HL-60 (cell line): ENCODE measurements around the gene ZBTB5.
"Not testable (repeated sequence)": the region's sequence is repeated elsewhere in the genome, so short reads cannot be mapped to it uniquely, and the experiment has no call there.

ENCODE experiments used
- DNase-seq, 2 experiments: peaks; one replicate each; pipeline ENCODE4 v3.0.0-alpha.2; 2010 to 2020; ENCODE audit warnings: low read depth in 1 of 2, low spot score in 1 of 2
- H3K27ac ChIP-seq: fragments of 250-450 bp; sonication (Bioruptor Pico); replicated peaks from 2 replicates; pipeline ENCODE4 v1.5.1; 2020; ENCODE audit warnings: mild to moderate bottlenecking, moderate library complexity
- H3K27me3 ChIP-seq: fragments of 250-450 bp; sonication (Bioruptor Pico); 2 replicates; pipeline ENCODE4 v1.5.1; 2021; ENCODE audit warnings: mild to moderate bottlenecking, moderate library complexity; ENCODE audit not compliant: insufficient read depth, poor library complexity, severe bottlenecking
- H3K4me3 ChIP-seq: replicated peaks from 2 replicates; pipeline ENCODE4 v1.5.1; 2011; ENCODE audit warnings: mild to moderate bottlenecking, control low read depth, low read length; ENCODE audit not compliant: insufficient read depth
- CTCF ChIP-seq: IDR thresholded peaks from one replicate; pipeline ENCODE4 v1.5.1; 2011; ENCODE audit warnings: low read length, control low read depth, inconsistent platforms; ENCODE audit not compliant: insufficient read depth
- GABPA ChIP-seq: IDR thresholded peaks from 2 replicates; pipeline ENCODE4 v1.6.1; 2012; ENCODE audit warnings: low read depth
- POLR2AphosphoS5 ChIP-seq: IDR thresholded peaks from 2 replicates; pipeline ENCODE4 v1.6.1; 2012; ENCODE audit warnings: low read depth
- REST ChIP-seq: IDR thresholded peaks from 2 replicates; pipeline ENCODE4 v1.6.1; 2012; ENCODE audit warnings: low read depth; ENCODE audit not compliant: insufficient replicate concordance
- SPI1 ChIP-seq: IDR thresholded peaks from 2 replicates; pipeline ENCODE4 v1.6.1; 2012; ENCODE audit warnings: low read depth, mild to moderate bottlenecking, borderline replicate concordance

The ZBTB5 gene

GRCh38 chr9:37399336-37399735 is 65.9 kb downstream of the ZBTB5 start:
- H3K4me3 ChIP-seq: no peak overlapping the region
- no peaks in the 10 kb centered on the region for H3K27me3 ChIP-seq
- H3K27ac ChIP-seq: no peak overlapping the region
- no peak for DNase-seq
- TF ChIP-seq POLR2AphosphoS5 (no peak), GABPA (no peak), REST (no peak), CTCF (no peak), SPI1 (no peak)

GRCh38 chr9:37398464-37399025 is 66.7 kb downstream of the ZBTB5 start:
- no peak for DNase-seq
- H3K27ac ChIP-seq: no peak overlapping the region
- H3K27me3 ChIP-seq: no peaks in the 10 kb centered on the region
- no peak overlapping the region for H3K4me3 ChIP-seq
- TF ChIP-seq CTCF (no peak), REST (no peak), POLR2AphosphoS5 (no peak), GABPA (no peak), SPI1 (no peak)

GRCh38 chr9:37397948-37398347 is 67.3 kb downstream of the ZBTB5 start:
- H3K27ac ChIP-seq, DNase-seq: not testable (repeated sequence)

DNA sequence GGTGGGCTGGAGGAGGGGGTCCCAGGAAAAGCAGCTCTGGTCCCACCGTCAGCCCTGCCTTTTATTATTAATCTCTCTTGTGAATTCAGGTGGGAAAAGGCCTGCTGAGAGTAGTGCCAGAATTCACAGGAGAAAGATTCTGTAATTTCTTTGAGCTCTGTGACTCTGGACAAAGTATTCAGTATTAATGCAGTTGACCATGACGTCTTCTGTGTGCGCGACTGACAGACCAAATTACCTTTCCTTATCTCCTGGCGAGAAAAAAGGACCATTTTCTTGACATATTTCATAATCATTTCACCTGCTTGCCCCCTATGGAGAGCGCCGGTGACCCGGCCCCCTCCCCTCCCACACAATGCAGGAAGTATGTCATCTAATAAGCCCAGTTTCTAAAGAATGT is 69.6 kb downstream of the ZBTB5 start:
- TF ChIP-seq REST (no peak), CTCF (no peak), SPI1 (no peak), POLR2AphosphoS5 (no peak), GABPA (no peak)
- Histone ChIP-seq H3K27ac (no peak overlapping the region), H3K4me3 (no peak overlapping the region), H3K27me3 (no peaks in the 10 kb centered on the region)
- DNase-seq: no peak

More at GRCh38 chr9:37397948-37398347, 67.3 kb downstream of the ZBTB5 start:
- not testable (repeated sequence) for H3K4me3 ChIP-seq, H3K27me3 ChIP-seq
